T-helper 2 cell treated with Interferon-gamma antibody and Interleukin-4, amounts not matched to agents 100 ng/mL and 5 ng/mL, for 36 hours (primary cell): ENCODE measurements around the gene KRTAP5-5. TPM values are rescaled to one million over a fixed set of nuclear protein-coding genes. Genes with fewer than 3 reads are reported as not detected.
"Not testable (repeated sequence)": the region's sequence is repeated elsewhere in the genome, so short reads cannot be mapped to it uniquely, and the experiment has no call there.

Source experiments
- intact Hi-C: fragments of 100-400 bp; cut with micrococcal nuclease; formaldehyde crosslinking; loops from one replicate; pipeline ENCODE4 v1.15.1; 2023
- total RNA-seq: library from RNA; stranded (reverse); gene quantifications from 2 replicates; pipeline ENCODE4 v1.2.3, GENCODE V29; 2022

KRTAP5-5 gene, protein sequence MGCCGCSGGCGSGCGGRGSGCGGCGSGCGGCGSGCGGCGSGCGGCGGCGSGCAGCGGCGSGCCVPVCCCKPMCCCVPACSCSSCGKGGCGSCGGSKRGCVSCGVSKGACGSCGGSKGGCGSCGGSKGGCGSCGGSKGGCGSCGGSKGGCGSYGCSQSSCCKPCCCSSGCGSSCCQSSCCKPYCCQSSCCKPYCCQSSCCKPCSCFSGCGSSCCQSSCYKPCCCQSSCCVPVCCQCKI
- not detected in 2 replicates for total RNA-seq

DNA sequence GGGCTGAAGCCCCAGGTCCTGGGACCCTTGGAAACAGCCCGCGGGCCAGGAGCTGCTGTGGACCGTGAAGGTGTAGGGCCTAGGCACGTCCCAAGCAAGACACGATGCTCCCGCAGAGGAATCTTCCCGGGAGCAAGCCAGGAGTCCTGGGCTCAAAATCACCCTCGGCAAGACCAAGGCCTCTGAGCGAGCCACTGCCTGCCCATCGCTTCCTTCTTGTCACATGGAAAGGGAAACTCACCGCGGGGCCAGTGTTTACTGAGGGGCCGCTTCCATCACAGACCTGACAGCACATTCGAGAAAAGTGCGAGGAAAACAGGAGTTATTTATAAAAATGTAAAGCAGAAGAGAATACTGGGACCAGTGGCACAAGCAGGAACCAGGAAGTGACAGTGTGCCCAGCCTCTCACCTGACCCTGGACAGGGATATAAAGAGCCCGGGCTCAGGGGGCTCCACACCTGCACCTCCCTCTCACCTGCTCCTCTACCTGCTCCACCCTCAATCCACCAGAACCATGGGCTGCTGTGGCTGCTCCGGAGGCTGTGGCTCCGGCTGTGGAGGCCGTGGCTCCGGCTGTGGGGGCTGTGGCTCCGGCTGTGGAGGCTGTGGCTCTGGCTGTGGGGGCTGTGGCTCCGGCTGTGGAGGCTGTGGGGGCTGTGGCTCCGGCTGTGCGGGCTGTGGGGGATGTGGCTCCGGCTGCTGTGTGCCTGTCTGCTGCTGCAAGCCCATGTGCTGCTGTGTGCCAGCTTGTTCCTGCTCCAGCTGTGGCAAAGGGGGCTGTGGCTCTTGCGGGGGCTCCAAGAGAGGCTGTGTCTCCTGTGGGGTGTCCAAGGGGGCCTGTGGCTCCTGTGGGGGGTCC is at the start of gene KRTAP5-5:
TSS of gene KRTAP5-5 (plus strand) at position 450 of the 860 bp plus-strand sequence. CDS start at position 516, 66 bp downstream.
- intact Hi-C loops, result no loop called here

DNA sequence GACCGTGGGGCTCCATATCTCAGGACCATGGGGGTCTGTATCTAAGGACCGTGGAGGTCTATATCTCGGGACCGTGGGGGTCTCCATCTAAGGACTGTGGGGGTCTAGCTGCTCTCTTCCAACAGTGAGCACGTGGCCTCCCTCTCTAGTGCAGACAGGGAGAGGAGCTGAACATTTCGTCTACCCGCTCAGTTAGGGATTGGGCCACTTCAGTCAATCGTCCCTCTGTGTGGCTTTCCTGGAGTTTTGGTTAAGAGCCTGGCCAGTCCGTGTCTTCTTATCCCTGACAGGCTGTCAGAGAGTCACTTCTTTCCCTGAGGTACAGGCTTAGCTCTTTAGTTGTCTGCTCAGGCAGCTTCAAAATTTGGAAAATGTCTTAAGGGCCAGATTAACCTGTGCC is 47.6 kb upstream of the KRTAP5-5 start:
- intact Hi-C loops, result no loop called here

DNA sequence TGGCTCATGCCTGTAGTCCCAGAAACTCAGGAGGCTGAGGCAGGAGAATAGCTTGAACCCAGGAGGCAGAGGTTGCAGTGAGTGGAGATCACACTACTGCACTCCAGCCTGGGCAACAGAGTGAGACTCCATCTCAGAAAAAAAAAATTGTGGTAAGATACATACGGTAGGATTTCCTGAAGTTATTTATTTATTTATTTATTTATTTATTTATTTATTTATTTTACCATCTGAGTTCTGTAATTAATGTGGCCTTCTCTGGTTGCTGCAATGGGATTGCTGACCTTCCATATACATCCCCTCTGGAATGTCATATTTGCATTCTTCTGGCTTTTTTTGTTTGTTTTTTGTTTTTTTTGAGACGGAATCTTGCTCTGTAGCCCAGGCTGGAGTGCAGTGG is 46.7 kb upstream of the KRTAP5-5 start:
- intact Hi-C loops, result not testable (repeated sequence)

DNA sequence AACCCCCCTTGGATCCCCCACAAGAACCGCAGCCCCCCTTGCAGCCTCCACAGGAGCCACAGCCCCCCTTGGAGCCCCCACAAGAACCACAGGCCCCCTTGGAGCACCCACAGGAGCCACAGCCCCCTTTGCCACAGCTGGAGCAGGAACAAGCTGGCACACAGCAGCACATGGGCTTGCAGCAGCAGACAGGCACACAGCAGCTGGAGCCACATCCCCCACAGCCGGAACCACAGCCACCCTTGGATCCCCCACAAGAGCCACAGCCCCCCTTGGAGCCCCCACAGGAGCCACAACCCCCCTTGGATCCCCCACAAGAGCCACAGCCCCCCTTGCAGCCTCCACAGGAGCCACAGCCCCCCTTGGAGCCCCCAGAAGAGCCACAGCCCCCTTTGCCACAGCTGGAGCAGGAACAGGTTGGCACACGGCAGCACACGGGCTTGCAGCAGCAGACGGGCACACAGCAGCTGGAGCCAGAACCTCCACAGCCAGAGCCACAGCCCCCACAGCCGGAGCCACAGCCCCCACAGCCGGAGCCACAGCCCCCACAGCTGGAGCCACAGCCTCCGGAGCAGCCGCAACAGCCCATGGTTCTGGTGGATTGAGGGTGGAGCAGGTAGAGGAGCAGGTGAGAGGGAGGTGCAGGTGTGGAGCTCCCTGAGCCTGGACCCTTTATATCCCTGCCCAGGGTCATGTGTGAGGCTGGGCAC is 44.8 kb upstream of the KRTAP5-5 start, which contains the start of gene KRTAP5-1:
TSS of gene KRTAP5-1 (minus strand) at position 623 of the 710 bp plus-strand sequence. CDS start at position 589, 34 bp downstream.
- intact Hi-C loops, result not testable (repeated sequence)

DNA sequence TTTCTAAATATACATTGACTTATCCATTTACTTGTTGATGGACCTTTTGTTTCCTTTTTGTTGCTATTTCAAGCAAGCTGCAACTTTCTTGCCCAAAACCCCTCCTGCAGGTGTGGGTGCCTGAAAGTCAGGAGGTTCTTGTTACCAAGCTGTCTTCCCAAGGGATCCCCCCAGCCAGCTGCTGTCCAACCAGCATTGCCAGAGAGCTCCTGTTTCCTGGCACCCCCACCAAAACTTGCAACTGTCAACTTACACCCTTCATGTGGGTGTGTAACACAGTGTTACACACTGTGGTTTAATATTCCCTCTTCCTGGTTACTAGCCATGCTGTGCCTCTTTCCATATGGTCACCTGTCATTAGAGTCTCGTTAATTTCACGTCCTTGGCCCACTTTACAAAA is 42.9 kb upstream of the KRTAP5-5 start:
- intact Hi-C loops, result no loop called here

DNA sequence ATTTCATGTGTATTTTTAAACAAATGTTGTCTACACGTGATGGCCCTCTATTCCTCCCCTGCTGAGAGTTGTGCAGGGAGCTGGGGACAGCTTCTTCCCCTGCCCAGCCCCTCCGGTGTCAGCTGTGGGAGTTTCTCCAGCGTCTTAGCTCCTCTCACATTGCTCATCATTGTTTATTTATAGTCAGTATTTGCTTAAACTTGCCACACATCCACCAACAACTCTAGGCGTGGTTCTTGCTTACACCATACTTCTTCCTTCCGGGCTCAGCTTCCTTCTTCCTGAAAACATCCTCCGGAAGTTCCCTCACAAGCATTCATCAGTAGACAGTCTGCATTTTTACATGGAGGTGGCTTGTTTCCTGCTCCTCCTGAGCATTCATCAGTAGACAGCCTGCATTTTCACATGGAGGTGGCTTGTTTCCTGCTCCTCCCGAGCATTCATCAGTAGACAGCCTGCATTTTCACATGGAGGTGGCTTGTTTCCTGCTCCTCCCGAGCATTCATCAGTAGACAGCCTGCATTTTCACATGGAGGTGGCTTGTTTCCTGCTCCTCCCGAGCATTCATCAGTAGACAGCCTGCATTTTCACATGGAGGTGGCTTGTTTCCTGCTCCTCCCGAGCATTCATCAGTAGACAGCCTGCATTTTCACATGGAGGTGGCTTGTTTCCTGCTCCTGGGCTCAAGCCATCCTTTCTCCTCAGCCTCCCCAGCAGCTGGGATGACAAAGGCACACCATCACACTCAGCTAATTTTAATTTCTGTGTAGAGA is 40.2 kb upstream of the KRTAP5-5 start:
- intact Hi-C loops, result not testable (repeated sequence)

DNA sequence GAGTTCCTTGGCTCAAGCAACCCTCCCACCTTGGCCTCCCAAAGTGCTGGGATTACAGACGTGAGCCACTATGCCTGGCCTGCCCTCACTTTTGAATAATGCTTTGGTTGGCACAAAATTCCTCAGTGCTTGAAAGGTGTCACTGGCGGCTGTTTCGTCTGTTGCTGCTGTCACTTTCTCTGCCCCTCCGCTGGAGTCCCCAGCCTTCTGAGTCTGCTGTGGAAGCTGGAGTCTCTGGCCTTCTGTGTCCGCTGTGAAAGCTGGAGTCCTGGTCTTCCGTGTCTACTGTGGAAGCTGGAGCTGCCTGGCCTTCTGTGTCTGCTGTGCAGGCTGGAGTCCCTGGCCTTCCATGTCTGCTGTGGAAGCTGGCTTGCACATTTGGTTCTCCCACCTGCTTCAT is 39.6 kb upstream of the KRTAP5-5 start:
- intact Hi-C loops, result no loop called here

DNA sequence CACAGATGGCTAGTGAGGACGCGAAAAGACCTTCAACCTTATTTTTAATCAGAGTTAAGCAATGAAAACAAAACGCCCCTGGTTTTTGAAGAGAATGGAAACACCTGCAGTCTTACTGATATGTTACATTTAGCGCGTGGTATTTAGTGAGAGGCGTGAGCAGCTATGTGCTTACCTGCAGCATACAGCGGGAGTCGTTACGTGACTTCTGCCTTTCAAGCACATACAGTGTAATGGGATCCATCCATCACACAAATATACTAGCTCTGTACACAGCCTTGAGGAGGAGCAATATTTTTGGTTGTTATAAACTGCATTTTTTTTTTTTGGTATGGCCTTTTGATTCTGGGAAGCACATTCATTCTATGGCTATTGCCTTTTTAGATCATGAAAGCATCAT is 36.9 kb upstream of the KRTAP5-5 start:
- intact Hi-C loops, result no loop called here

DNA sequence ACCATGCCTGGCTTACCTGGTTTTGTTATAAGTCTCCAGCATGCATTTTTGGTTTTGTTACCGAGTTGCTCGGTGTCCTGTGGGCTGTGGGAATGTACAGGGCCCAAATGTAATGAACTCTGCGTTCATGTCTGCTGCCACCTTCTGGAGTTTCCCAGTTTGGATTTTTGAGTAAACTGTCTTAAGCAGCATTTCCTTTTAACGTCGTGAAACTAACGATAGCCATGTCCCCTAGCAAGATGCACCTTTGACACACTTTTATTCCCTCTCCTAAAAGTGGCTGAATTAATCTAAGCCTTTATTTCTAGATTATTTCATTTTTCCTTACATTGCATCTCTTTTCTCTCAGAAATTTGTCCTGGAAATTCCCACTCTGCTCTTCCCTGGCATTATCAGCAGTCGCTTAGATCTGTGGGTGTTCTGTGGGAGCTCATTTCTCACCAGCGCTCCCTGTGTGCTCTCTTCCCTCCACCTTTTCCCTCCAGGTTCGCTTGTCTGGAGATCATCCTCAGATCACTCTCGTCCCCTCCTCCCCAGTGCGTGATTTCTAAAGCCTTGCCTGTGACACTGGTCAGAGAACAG is 33.5 kb upstream of the KRTAP5-5 start:
- intact Hi-C loops, result not testable (repeated sequence)

DNA sequence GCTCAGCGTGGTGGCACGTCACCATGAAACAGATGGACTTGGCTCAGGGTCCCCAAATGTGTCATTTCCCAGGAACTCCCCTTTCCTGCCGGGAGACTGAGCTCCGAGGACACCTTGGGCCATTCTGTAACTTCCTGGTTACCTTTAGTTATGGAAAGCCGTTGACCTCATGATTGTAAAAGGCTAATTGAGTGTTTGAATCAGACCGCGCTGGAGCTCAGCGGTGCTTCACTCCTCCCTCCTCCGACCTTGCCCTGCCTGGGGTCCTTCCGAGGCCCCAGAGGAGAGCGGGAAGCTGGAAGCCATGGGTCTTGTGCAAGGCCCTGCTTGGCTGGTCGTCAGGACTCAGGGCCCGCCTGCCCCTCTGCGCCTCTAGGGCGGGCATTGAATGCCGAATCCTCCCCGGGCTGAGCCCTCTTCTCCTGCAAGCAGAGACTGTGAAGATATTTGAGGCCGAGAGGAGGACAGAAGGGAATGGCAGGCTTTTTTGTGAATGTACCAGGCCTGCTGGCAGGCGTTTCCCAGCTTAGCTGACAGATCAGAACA is 32.9 kb upstream of the KRTAP5-5 start:
- intact Hi-C loops, result not testable (repeated sequence)

DNA sequence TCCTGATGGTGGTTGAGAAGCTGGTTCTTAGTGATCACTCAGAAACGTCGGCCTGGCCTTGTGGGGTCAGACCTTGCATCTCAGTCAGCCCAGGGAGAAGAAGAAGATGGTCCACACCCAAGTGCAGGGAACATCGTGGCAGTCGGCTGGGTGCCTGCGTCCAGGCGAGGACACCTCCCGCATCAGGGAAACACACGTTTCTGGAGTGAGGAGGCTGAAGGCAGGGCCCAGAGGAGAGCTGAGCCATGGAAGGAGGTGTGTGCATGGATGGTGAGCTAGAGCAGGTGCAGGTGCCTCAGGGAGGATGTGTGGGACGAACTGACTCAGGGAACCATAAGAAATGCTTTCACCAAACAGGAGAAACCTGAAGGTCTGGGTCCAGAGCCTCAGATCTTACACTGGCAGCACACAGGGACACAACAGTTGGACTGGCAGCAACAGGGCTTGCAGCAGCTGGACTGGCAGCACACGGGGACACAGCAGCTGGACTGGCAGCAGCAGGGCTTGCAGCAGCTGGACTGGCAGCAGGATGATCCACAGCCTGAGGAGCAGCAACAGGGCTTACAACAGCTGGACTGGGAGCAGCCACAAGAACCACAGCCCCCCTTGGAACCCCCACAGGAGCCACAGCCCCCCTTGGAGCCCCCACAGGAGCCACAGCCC is 32.1 kb upstream of the KRTAP5-5 start:
- intact Hi-C loops, result no loop called here

DNA sequence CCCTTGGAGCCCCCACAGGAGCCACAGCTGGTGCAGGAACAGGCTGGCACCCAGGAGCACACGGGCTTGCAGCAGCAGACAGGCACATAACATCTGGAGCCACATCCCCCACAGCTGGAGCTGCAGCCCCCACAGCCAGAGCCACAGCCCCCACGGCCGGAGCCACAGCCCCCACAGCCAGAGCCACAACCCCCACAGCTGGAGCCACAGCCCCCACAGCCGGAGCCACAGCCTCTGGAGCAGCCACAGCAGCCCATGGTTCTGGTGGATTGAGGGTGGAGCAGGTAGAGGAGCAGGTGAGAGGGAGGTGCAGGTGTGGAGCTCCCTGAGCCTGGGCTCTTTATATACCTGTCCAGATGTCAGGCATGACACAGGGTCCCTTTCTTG is 31.6 kb upstream of the KRTAP5-5 start, which contains the start of gene KRTAP5-2:
TSS of gene KRTAP5-2 (minus strand) at position 301 of the 387 bp plus-strand sequence. CDS start at position 257, 44 bp downstream.
- intact Hi-C loops, result no loop called here

DNA sequence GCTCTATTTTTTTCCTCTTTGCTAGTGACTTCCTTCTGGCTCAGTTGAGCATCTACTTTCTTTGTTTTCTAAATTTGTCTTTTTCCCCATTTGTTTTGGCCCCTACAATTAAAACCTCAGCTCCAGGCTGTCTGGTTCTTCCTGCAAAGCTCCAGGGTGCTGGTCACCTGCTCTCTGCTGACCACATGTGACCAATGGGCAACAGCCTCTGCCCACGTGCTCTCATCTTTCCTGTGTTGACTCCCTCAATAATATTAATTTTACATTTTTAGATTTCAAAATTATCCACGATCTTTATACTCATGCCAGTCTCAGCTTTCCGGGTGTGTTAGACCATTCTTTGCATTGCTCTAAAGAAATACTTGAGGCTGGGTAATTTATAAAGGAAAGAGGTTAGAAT is 31.2 kb upstream of the KRTAP5-5 start:
- intact Hi-C loops, result not testable (repeated sequence)

DNA sequence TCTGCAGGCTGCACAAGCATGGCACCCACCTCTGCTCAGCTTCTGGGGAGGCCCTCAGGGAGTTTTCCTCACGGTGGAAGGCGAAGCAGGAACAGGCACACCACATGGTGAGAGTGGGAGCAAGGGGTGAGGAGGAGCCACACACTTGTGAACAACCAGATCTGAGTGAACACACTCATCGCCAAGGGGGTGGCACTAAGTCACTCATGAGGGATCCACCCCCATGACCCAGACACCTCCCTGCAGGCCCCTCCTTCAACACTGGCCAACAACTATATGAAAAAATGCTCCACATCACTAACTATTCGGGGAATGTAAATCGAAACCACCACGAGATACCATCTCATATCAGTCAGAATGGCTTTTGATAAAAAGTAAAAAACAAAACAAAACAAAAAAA is 30.8 kb upstream of the KRTAP5-5 start:
- intact Hi-C loops, result no loop called here

DNA sequence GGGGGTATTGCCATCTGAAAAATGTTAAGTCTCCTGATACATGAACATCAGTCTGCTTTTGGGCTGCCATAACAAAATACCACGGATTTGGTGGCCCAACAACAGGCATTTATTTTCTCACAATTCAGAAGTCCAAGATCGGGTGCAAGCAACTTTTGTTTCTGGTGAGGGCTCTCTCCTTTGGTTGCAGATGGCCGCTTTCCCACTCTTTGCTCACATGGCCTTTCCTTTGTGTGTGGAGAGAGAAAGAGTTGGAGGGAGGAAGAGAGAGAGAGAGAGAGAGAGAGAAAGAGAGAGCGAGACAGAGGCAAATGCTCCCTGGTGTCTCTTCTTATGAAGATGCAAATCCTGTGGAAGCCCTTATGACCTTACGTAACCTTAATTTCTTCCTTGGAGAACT is 28.9 kb upstream of the KRTAP5-5 start:
- intact Hi-C loops, result no loop called here

DNA sequence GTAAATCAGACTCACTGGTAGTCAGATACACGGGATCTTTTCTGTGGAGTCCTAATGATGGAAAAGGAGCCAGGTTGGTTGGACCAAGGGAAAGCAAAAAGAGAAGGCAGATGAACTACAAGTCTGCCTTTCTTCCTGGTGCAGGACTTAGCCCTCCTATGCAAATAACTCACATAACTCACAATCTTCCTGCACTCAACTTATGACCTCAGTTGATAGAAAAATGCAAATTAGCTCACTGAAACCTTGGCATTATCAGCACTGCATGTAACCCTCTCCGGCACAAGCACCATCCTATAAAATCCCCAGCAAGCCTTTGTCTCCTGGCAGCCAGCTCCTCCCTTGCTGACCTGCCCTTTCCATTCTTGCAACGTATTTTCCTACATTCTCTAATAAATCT is 27.9 kb upstream of the KRTAP5-5 start:
- intact Hi-C loops, result not testable (repeated sequence)

DNA sequence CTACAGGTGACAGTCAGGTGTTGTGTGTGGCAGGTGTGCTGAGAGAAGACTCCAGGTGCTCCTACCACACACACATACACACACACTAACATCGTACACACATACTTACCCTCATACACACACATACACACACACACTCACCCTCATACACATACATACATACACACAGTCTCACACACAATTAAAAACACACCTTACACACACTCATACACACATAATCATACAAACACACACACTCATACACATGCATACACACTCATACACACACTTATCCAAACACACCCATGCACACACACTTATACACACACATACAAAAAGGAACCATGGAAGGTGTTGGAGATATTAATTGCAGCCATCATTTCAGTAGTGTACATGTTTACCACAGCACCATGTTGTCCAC is 25.9 kb upstream of the KRTAP5-5 start:
- intact Hi-C loops, result no loop called here

DNA sequence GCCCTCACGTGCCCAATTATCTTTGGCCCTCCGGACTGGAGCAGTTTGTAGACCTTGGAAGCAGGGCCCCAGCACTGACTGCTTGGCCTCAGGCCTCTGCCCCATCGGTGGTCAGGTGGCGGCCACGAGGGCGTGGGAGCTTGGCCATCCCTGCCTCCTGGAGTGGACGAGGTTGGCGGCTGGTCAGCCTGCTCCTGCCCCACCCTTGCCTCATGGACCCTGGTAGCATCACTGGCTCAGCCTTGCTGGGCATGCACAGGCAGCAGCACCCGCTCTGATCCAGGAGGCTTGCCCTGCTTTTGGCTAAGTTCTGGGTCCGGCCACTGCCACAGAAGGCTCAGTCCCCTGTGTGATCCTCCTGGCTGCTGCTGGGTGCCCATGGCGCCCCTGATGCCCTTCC is 25.4 kb upstream of the KRTAP5-5 start:
- intact Hi-C loops, result no loop called here

DNA sequence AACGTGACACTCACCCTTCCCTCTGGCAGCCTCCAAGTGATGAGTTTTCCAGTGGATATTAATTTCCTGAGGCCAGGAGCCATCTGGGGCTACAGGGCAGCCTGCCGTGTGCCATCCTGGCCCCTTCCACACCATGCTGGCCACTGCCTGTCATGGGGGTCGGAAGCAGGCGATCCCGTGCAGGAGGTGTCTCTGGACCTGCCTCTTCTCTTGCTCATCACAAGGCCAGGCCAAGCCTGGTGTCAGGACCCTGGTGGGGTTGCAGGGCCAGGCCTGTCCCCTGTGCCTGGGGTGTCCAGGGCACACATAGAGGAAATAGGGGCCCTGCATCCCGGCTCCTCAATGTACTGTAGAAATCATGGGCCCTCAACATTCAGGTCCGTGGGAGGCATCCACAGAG is 24.9 kb upstream of the KRTAP5-5 start:
- intact Hi-C loops, result no loop called here

DNA sequence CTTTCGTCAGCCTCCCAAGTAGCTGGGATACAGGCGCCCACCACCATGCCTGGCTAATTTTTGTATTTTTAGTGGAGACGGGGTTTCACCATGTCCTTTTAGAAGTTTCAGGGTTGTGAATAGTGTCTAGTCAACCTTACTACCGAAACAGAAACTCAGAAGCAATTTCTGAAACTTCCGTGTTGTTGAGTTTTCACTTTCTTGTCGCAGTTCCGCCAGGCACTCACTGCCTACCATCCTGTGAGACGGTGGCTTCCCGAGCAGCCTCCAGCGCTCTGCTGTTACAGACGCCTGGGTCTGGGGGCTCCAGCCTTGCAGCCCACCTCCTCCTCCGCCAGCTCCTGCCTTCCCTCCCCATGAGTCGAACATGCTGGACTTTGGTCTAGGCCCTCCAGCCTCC is 23.7 kb upstream of the KRTAP5-5 start:
- intact Hi-C loops, result not testable (repeated sequence)
